Measurements from ENCODE around the gene CCDC17. TPM values are rescaled to one million over a fixed set of nuclear protein-coding genes. Genes with fewer than 3 reads are reported as not detected.
A peak's percentile ranks its signal among the peaks of the same experiment; 100 is the strongest.

The CCDC17 gene
- polyA plus RNA-seq, 12 donors: 1.0 to 2.6 (median 1.6) TPM; not detected in 2

- DNase-seq: peak; percentile 93
Observed at GRCh38 chr1:45584351-45585109, 39.3 kb downstream of the CCDC17 start.

DNA sequence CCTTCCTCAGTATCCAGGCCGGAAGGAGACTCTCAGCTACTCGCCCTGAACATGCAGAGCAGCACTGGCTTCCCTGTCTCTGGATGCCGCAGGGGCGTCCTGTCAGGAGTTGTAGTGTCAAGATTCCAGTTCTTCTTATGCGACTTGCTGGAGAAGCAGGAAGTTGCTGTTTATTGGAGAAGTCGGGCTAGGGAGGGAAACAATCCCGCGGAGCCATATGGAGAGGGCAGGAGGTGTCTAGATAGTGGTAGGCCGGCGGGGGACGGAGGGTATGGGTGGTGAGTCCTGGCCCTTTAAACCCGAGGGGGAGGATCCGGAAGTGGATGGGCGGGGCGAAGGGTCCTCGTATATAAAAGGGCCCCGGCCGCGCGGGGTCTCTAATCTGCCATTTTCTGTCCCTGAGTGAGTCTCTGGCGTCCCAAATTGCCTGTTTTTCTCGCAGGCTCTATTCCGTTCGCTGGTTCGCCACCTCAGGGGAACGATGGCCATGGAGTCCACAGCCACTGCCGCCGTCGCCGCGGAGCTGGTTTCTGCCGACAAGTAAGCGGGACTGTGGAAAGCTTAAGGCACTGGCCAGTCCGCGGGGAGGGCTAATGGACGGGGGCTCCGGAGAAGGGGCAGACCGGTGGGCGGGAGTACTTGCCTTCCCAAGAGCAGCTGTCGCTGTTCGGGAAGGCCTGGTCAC lies 40.0 kb downstream of the CCDC17 start, which contains the start of gene NASP:
NASP (plus strand) TSS at position 376 of the 685 bp plus-strand sequence; CDS start at position 482, 106 bp downstream.
- DNase-seq: peak; percentile 95

- peak; percentile 98 for DNase-seq
Observed at GRCh38 chr1:45583264-45583665, 40.6 kb downstream of the CCDC17 start.

DNA sequence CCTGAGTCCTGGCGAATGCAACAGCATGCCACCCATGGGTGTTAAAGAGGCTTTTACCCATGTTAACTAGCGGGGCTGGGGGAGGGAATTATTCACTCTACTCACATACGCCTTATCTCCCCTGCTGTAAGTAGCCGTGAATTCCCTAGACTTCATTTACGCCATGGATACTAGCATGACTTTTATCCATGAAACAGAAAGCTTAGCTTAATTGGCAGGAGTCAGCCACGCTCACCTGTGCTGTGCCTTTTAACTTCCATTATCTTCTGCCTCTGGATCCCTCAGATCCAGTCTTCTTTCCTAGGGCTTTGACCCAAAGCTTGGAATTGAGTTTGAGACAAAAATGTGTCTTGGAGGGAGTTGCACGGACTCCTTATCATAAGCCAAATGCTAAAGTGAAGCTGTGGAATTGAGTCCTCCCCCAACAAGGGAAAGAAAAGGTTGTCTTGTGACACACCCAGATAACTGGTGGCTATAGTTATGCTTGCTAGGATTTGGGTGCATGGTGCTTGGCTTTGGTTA lies 49.7 kb downstream of the CCDC17 start:
- DNase-seq: no peak

DNA sequence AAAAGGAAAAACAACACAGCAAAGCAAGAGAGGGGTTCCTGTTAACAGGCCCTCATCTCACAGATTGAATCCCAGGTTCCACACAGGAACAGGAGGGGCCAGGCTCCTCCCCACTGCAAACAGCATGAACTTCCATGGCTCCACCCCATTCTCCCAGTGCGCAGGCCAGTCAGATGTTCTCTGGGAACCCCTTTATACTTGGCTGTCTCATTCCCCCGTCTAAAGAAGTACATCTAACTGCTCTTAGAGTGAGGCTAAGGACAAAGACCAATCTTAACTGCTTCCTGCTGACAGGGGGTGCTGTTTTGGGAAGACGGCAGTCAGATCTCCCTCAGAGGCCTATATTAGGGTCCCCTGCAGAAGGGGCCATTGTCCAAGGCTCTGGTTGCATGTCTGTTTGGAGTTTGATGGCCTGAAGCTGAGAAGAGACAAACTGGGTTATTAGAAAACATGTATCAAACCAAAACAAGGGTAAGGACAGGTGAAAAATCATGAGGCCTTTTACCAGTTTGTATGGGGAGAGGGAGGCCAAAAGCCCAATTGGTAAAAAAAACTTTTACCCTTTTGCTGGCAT lies 50.5 kb downstream of the CCDC17 start:
- no peak for DNase-seq

DNA sequence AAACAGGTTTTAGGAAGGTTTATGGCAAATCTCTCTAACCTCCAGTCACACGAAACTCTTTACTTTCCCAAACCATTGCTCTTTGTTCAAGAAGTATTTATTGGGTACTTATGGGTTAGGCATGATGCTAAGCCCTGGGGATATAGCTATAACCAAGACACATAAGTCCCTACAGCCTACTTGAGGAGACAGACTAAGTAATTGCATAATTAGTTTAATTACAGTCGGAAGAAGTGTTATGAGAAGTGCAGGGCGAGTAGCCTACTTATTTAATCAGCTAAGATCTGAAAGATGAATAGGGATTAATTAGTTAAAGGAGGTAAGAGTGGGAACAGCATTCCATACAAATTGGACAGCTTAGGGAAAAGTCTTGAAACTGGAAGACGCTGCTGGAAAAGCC lies 53.2 kb downstream of the CCDC17 start:
- no peak for DNase-seq

Other genes with a start within 250 kb of the CCDC17 start
- 1 to 10 TPM in 11 of 12 donors, not detected in 1; 1.9 to 5.4 (median 2.2) TPM for gene TESK2, start 132.9 kb downstream of the CCDC17 start, polyA plus RNA-seq (ENCODE audit: insufficient read length in 12 of 12)
- 1 to 10 TPM in 7 of 12 donors, under 1 TPM in 3, not detected in 2; 0.53 to 4.0 (median 1.1) TPM for gene CCDC163, start 124.0 kb downstream of the CCDC17 start, polyA plus RNA-seq (ENCODE audit: insufficient read length in 12 of 12)
- gene MMACHC, start 123.8 kb downstream of the CCDC17 start, polyA plus RNA-seq (ENCODE audit: insufficient read length in 12 of 12): 1 to 10 TPM in 11 of 12 donors, not detected in 1; 2.7 to 9.5 (median 7.3) TPM
- 100 to 1,000 TPM in 11 of 12 donors, not detected in 1; 115 to 239 (median 184) TPM for gene PRDX1, start 102.2 kb downstream of the CCDC17 start, polyA plus RNA-seq (ENCODE audit: insufficient read length in 12 of 12)
- gene AKR1A1, start 73.2 kb downstream of the CCDC17 start, polyA plus RNA-seq (ENCODE audit: insufficient read length in 12 of 12): 100 to 1,000 TPM in 2 of 12 donors, 10 to 100 TPM in 9, not detected in 1; 69.3 to 137 (median 83.9) TPM
- gene NASP, start 40.0 kb downstream of the CCDC17 start, polyA plus RNA-seq (ENCODE audit: insufficient read length in 12 of 12): 100 to 1,000 TPM in 11 of 12 donors, not detected in 1; 110 to 302 (median 153) TPM
- 100 to 1,000 TPM in 1 of 12 donors, 10 to 100 TPM in 11; 52.4 to 720 (median 69.9) TPM for gene GPBP1L1, start 62.5 kb upstream of the CCDC17 start, polyA plus RNA-seq (ENCODE audit: insufficient read length in 12 of 12)
- 10 to 100 TPM in 11 of 12 donors, not detected in 1; 17.7 to 44.9 (median 32.5) TPM for gene TMEM69, start 64.1 kb upstream of the CCDC17 start, polyA plus RNA-seq (ENCODE audit: insufficient read length in 12 of 12)
- 10 to 100 TPM in 11 of 12 donors, not detected in 1; 15.5 to 25.3 (median 20.2) TPM for gene IPP, start 126.6 kb upstream of the CCDC17 start, polyA plus RNA-seq (ENCODE audit: insufficient read length in 12 of 12)
- gene MAST2, start 179.6 kb upstream of the CCDC17 start, polyA plus RNA-seq (ENCODE audit: insufficient read length in 12 of 12): 10 to 100 TPM in 11 of 12 donors, not detected in 1; 62.1 to 98.1 (median 78.3) TPM